PFSK-1 (cell line): ENCODE results near the gene ITPRIPL2.

Experiments
- FOXP2 ChIP-seq: optimal IDR thresholded peaks from 2 replicates; pipeline ENCODE3; 2011; ENCODE audit warnings: borderline replicate concordance, control low read depth, inconsistent platforms; ENCODE audit not compliant: insufficient read depth; ENCODE audit errors: extremely low read length, extremely low read depth
- POLR2AphosphoS5 ChIP-seq: IDR thresholded peaks from 2 replicates; pipeline ENCODE4 v1.6.1; 2012; ENCODE audit warnings: low read depth, mild to moderate bottlenecking, control low read depth, low read length, moderate library complexity
- REST ChIP-seq, 2 experiments: IDR thresholded peaks; 2 replicates each; pipeline versions ENCODE4 v1.6.1 to v1.8.0; 2011 to 2012; ENCODE audit warnings: low read depth in 2 of 2, low read length in 2 of 2, control low read depth in 1 of 2, inconsistent platforms in 1 of 2, mild to moderate bottlenecking in 1 of 2, moderate library complexity in 1 of 2; ENCODE audit not compliant: insufficient read depth in 1 of 2
- SIN3A ChIP-seq: IDR thresholded peaks from 2 replicates; pipeline ENCODE4 v1.6.1; 2012; ENCODE audit warnings: mild to moderate bottlenecking, low read length, moderate library complexity, borderline replicate concordance; ENCODE audit not compliant: insufficient read depth
- TAF1 ChIP-seq: IDR thresholded peaks from 2 replicates; pipeline ENCODE4 v1.6.1; 2012; ENCODE audit warnings: low read length, control low read depth, borderline replicate concordance; ENCODE audit not compliant: insufficient read depth

ITPRIPL2 gene

GRCh38 chr16:19077879-19078278 is 35.9 kb upstream of the ITPRIPL2 start:
- TF ChIP-seq FOXP2 = no peak

DNA sequence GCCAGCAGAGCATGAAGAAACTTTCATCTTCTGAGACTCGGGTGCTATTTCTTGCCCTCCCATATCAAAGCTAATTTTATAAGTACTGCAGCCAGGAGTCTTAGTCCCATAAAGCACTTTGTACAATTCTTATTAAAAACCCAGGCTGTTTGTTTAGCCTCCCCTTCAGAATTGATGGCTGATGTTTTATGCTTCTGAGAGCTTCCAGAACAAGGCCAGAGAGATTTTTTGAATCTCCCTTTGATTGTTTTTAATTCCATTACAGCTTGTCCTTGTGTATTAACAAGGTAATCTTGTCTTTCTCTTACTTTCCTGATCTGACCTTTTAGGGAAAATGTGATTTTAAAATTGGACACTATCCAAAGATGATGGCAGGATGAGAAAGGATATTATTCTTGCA is 30.1 kb upstream of the ITPRIPL2 start:
- TF ChIP-seq FOXP2 (no peak), SIN3A (no peak), TAF1 (no peak), POLR2AphosphoS5 (no peak), REST (IDR thresholded peaks at IDR 0.05; ENCODE audit: insufficient read depth in 1 of 2, low read depth in 2 of 2, low read length in 2 of 2) (no peak)

GRCh38 chr16:19084139-19084538 is 29.6 kb upstream of the ITPRIPL2 start:
- TF ChIP-seq REST (IDR thresholded peaks at IDR 0.05; ENCODE audit: insufficient read depth in 1 of 2, low read depth in 2 of 2, low read length in 2 of 2) = no peak
- no peak for TF ChIP-seq FOXP2
- TF ChIP-seq POLR2AphosphoS5 = no peak
- no peak for TF ChIP-seq SIN3A
- TF ChIP-seq TAF1 = no peak

DNA sequence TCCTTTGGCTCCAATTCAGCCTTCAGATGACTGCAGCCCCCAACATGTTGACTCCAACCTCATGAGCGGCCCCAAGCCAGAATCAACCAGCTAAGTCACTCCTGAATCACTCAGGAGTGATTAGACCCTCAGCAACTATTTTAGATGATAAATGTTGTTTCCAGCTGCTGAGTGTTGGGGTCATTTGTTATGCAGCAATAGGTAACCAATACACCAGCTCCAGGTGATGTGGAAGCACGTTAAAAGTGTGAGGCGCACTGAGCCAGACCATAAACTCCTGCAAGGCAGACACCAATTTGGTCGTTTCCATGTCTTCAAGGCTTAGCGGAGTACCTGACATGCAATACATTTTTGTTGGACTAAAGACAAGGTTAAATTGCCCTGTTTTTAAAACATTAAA is 28.9 kb upstream of the ITPRIPL2 start:
- no peak for TF ChIP-seq TAF1
- no peak for TF ChIP-seq POLR2AphosphoS5
- no peak for TF ChIP-seq SIN3A
- no peak for TF ChIP-seq REST (IDR thresholded peaks at IDR 0.05; ENCODE audit: insufficient read depth in 1 of 2, low read depth in 2 of 2, low read length in 2 of 2)
- TF ChIP-seq FOXP2 = no peak

DNA sequence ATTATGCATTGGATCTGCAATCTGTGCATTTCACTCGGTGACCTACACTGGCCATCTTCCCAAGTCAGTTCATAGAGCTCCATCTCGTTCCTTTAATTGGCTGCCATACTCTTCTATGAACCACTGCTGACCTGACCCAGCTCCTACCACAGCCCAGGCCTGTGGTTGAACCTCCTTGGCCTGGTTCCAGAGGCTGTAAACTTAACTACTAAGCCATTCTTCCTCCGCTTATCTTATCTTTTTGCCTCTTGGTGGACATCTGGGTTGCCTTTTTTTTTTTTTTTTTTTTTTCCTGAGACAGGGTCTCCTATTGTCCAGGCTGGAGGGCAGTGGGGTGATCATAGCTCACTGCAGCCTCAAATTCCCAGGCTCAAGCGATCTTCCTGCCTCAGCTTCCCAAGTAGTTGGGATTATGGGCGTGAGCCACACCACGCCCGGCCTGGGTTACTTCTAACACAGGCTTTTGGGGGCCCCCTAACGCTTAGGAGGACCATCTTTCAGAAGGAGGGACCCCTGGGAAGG is 28.0 kb upstream of the ITPRIPL2 start:
- no peak for TF ChIP-seq REST (IDR thresholded peaks at IDR 0.05; ENCODE audit: insufficient read depth in 1 of 2, low read depth in 2 of 2, low read length in 2 of 2)
- TF ChIP-seq FOXP2 = no peak
- no peak for TF ChIP-seq POLR2AphosphoS5
- no peak for TF ChIP-seq SIN3A
- TF ChIP-seq TAF1 = no peak
